GM18868 (cell line): Measurements from ENCODE around the gene FGFRL1.
"Not testable (repeated sequence)": the region's sequence is repeated elsewhere in the genome, so short reads cannot be mapped to it uniquely, and the experiment has no call there.

Experiments
- ATAC-seq: cut with Tn5 transposase; IDR thresholded peaks from one replicate; pipeline ENCODE4 v1.9.1; 2021; ENCODE audit warnings: mild to moderate bottlenecking, moderate library complexity; ENCODE audit not compliant: unreplicated experiment

The FGFRL1 gene

DNA sequence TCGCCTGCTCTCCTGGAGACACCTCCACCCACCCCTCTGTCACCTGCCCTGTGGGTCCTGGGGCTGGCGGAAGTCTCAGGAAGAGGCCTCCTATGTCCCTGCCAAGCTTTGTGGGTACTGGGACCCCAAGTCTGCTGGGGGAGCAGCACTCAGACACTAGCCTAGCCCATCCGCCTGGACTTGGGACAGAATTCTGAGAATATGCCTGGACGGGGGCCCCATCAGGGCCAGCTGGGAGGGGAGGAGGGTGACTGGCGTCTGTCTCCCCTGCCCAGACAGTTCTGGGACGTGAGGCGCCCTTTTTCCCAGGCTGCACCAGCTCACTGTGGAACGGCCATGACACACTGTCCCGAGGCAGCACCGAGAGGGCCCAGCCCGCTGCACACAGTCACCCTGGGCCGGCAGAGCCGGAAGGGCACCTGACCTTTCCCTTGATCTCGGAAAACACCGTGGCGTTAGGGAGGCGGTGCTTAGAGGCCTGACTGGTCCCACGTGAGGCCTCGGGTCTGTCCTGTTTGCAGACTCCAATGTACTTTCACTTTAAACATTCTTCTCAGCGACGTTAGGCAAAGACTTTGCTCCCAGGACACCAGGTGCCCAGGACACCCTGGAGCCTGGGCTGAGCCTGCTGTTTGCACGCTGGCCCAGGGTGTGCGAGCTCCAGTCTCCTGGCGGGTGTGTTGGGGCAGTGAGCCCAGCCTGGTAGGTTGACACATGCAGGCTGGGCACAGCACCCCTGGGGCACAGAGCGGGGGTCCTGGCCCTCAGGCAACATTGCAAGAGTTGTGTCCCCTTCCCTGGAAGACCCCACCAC is 18.9 kb upstream of the FGFRL1 start:
- no peak for ATAC-seq

DNA sequence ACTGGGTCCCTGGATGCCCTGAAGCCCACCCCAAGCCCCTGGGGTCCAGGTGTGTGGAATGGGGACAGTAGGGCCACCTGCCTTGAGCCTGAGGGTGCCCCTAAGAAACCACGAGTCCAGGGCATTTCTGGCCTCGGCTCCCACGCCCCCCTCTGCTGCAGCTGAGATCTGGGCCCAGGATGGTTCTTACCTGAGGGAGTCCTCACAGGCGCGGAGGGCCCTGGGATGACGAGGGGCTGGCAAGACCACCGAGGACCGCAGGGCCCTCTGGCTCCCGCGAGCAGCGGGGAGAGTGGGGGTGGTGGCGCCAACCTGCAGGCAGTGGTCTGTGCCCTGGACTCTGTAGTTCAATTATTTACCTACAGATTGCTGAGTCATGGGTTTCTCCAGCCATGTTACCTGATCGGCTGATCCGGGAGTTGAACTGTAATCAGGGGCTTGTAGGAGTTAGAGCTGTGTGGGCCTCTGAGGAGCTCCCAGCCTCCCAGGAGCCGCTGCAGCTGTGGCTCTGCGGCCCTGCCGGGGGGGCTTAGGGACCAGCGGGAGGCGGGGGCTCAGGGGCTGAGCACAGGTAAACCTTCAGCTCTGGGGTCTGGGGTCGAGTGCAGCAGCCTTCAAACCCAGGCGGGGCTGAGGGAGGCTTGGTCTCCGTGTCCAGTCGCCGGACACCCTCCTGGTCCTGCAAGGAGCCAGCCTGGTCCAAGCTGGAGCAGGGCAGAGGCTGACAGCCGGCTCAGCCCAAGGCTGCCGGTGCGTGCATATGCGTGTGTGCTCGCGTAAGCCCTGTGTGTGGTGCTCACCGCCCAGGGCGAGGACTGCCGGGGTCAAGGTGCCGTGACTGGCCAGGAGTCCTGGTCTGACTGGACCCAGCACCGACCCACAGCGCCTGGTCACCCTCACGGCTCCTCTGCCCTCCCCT is 18.1 kb upstream of the FGFRL1 start, which contains the start of gene SLC26A1:
Gene SLC26A1, minus strand, starts transcription at position 294 of the 919 bp plus-strand sequence. CDS start 1,701 bp downstream, outside the sequence.
- ATAC-seq = no peak

DNA sequence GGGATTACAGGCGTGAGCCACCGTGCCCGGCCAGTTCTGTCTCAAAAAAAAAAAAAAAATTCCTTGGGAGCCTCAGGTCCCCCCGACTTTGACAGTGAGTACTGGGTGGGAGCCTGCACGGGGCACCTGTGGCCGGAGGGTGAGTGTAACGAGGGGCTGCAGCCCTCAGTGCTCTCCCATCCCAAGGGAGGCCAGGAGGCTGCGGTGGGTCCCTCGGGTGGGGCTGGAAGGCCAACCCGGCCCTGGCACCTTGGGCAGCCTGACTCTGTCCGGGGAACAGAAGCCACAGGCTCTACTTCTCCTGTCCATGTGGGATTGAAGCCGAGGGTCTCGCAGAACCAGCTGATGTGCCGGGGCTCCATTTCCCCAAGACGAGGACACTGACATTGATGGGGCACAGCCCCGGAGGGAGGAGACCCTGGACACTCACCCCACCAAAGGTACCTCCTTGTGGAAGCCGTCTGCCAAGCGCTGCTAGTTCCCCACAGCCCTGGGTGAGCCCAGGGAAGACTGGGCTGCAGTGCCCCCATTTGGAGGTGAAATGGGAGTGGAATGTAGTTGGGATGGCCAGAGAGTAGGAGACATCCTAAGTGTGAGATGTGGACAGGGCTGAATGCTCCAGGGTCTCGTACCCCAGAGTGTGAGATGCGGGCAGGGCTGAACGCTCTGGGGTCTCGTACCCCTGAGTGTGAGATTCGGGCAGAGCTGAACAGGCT is 16.0 kb upstream of the FGFRL1 start:
- ATAC-seq = no peak

DNA sequence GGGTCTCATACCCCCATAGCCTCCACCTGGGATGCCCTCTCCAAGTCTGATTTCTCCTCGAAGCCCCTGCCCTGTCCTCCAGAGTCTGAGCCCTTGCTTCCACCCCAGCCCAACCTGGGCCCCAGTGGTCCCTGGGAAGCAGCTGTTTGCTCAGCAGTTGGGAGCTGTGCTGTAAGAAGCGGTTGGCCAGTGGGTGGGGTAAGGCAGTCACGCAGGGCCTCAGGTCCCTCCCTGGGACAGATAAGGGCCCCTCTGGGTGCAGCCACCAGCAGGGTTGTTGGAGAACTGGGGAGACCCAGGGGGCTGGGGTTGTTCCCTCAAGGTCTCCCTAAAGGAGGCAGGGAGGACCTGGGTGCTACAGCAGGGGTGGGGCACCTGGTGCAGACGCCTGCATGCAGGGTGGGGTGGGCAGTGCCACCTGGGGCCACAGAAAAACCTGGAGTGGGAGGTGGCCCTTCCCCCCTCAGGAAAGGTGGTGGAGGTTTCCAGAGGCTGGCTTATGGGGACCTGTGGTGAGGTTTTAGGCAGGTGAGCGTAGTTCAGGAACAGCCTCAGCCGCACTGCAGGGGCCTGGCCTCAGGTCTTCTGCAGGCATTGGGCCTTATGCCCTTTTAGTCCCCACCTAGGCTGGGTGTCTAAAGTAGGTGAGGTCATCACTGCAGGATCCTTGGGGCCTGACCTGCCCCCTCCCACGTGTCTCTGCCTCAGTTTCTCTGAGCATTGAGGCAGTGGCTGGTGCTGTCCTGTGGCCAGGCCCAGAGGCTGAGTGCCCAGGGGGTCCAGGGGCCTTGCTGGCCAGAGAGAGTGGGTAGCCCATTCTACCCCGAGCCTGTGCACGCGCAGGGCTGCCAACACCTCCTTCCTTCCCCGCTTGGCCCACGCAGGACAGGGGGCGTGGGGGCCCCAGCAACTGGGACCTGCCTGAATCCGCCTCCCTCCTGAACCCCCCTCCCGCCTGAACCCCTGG is 15.1 kb upstream of the FGFRL1 start:
- ATAC-seq = no peak

DNA sequence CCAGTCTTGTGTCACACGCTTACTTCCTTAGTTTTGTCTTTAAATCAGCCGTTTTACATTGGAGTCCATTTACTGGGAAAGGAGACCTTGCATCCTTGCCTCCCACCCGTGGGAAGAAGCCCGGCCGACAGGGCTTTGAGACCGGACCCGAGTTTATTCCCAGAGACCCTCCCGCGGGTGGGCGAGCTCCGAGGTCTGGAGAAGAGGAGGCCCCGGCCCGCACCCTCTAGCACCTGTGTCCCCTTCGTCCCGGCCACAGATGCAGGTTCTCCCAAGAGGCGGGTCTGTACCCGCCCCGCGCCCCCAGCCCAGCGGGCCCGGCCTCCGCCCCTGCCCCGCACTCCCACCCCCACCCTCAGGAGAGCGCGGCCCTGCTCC is 14.4 kb upstream of the FGFRL1 start:
- ATAC-seq = no peak

DNA sequence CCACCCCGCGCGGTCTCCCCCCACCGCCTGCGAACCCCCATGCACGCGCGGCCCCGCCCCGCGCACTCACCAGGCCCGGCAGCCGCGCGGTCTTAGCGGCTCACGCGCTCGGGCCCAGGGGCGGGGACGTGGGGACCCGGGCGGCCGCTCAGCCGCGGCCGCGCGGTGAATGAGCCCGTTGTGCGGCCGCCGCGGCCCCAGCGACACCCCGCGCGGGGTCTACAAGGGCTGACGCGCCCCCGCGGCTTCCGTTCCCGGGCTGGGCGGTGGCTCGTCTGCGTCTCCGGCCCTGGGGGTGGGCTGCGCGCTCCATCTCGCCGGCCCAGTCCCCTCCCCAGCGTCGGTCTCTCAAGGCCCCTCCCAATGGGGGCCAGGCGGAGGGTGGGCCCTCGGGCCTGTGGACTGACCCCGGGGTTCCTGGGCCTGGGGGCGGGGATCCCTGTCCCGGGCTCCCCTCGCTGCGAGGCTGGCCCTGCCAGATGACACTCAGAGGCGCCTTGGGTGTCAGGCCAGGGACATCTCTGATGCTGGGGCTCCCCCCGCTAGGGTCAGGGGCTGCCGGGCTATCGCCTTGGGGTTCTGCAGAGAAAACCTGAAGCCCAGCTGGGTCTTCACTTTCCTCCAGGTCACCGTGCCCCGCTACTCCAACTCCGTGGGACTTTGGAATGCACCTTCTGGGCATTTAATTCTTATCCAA is 13.9 kb upstream of the FGFRL1 start:
- ATAC-seq = no peak

DNA sequence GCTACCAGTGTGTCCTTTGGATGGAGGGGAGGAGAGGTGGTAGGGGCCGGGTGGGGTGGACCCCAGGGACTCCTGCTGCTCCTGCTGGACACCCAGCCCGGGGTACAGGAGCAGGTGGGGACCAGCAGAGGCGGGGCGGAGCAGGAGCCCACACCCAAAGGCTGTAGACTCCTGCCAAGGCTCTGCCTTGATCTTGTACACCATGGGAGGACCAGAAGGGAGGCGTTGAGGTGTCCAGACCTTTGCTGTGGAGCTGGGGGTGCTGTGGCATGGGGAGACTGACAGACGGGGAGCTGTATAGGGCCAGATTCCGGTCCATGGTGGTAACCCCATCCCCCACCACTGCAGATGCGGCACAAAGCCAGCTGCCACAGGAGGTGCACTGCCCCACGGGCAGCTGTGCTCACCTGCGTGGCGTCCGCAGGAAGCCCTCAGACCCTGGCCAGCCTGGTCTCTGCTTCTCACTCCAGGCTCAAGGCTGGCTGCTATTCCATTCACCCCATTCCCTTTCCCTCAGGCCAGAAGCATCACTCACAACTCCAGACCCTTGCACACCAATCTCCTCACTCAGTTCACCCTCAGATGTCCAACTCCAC is 13.2 kb upstream of the FGFRL1 start:
- no peak for ATAC-seq

DNA sequence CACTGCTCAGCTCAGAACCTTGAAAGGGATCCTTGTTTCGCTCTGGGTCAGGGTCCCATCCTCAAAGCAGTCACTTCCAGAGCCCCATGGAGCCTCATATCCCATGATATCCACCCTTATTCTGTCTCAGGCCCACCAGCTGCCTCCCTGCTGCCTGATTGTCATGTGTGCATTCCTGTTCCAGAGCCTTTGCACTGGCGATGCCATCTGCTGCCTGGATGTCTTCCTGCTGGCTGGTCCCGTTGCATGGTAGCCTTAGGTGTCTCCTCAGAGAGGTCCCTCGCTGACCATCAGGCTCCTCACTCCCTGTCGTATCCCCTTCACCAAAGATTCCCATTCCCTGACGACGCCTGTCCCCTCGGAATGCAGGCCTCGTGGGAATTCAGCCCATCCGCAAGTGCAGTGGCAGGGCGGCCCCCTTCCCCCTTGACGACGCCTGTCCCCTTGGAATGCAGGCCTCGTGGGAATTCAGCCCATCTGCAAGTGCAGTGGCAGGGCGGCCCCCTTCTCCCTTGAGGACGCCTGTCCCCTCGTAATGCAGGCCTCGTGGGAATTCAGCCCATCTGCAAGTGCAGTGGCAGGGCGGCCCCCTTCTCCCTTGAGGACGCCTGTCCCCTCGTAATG is 12.1 kb upstream of the FGFRL1 start:
- not testable (repeated sequence) for ATAC-seq

DNA sequence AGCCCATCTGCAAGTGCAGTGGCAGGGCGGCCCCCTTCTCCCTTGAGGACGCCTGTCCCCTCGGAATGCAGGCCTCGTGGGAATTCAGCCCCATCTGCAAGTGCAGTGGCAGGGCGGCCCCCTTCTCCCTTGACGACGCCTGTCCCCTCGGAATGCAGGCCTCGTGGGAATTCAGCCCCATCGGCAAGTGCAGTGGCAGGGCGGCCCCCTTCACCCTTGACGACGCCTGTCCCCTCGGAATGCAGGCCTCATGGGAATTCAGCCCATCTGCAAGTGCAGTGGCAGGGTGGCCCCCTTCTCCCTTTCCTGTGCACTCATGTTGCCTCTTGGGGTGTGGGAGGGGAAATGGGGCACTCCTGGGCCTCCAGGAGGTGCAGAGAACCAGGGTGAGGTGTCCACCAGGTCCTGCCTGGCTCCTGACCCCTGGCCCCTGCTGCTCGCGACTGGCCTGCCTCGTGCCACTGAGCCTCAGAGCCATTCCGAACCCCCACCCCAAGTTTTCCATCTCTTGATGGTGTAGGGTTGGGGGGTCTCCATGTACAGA is 11.5 kb upstream of the FGFRL1 start:
- no peak for ATAC-seq

DNA sequence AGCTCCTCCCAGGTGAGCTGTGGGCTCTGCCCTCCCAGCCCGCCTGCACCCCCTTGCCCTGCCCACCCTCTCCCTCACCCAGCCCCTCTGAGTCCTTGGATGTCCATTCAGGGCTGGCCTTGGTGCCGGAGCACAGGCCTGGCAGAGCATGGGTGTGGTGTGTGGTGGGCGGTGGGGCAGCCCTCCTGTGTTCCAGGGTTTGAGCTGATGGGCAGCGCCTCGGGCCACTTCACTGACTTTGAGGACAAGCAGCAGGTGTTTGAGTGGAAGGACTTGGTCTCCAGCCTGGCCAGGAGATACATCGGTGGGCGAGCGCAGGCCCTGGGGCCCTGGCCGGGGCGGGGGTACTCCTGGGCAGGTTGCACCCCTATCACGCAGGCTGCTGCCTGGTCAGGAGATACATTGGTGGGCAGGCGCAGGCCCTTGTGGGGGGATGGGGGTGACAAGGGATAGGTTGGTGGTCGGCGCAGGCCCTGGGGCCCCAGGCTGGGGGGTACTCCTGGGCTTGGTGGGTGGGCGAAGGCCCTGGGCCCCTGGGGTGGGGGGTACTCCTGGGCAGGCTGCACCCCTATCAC is 10.7 kb upstream of the FGFRL1 start:
- ATAC-seq = no peak

DNA sequence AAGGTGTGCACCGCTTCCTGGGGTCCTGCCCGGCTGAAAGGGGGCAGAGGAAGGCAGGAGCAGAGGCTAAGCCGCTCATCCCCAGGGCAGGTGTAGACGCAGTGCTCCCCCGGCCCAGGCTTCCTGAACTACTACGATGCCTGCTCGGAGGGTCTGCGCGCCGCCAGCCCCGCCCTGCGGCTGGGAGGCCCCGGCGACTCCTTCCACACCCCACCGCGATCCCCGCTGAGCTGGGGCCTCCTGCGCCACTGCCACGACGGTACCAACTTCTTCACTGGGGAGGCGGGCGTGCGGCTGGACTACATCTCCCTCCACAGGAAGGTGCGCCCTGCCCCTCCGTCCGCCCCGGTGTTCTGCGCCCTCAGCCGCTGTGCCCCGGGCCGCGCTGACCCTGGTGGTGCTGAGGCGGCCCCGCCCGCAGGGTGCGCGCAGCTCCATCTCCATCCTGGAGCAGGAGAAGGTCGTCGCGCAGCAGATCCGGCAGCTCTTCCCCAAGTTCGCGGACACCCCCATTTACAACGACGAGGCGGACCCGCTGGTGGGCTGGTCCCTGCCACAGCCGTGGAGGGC is 9.8 kb upstream of the FGFRL1 start:
- ATAC-seq = no peak

DNA sequence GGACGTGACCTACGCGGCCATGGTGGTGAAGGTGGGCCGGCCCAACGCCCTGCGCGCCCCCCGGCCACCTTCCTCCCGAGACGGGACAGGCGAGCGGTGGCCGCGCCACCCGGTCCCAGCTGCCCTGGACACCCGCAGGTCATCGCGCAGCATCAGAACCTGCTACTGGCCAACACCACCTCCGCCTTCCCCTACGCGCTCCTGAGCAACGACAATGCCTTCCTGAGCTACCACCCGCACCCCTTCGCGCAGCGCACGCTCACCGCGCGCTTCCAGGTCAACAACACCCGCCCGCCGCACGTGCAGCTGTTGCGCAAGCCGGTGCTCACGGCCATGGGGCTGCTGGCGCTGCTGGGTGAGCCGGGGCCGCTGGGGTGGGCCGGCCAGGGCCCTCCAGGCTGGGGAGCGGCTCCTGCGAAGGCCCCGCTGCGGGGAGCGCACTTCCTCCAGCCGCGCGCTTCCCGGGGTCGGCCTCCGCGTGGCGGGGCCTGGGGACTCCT is 9.2 kb upstream of the FGFRL1 start:
- no peak for ATAC-seq

DNA sequence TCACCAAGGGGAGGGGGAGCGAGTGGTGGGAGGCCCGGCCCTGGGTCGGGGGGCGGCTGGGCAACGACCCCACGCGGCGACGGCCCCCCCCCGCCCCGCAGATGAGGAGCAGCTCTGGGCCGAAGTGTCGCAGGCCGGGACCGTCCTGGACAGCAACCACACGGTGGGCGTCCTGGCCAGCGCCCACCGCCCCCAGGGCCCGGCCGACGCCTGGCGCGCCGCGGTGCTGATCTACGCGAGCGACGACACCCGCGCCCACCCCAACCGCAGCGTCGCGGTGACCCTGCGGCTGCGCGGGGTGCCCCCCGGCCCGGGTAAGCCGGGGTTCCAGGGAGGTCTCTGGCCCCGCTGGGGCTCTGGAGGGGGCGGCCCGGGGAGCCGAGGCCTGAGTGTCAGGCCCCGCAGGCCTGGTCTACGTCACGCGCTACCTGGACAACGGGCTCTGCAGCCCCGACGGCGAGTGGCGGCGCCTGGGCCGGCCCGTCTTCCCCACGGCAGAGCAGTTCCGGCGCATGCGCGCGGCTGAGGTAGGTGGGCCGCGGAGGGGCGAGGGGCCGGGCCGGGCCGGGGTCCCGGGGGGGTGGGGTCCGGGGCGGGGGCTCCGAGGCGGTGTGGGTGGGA is 8.7 kb upstream of the FGFRL1 start:
- no peak for ATAC-seq

DNA sequence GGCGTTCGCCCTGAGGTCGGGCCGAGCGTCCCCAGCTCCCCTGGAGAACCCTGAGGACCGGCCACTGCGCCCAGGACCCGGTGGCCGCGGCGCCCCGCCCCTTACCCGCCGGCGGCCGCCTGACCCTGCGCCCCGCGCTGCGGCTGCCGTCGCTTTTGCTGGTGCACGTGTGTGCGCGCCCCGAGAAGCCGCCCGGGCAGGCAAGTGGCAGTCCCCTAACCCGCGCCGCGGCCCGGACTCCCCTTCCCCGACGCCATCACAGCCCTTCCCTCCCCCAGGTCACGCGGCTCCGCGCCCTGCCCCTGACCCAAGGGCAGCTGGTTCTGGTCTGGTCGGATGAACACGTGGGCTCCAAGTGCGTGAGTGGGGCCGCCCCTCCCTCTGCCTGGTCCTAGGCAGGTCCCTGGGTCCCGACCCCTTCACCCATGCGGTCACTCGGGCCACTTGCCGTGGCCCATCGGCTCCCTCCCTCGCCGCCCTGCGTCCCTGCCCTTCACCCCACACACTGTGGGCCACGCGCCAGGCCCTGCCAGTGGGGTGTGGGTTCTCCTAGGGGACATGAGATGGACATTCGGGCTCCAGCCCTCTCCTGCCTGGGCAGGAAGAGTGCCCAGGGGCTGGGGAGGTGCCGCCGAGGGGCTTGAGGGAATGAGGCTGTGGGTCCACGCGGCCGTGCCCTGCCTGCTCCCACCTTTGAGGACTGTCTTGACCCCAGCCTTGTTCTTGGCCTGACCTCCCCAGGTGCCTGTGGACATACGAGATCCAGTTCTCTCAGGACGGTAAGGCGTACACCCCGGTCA is 8.0 kb upstream of the FGFRL1 start:
- no peak for ATAC-seq

DNA sequence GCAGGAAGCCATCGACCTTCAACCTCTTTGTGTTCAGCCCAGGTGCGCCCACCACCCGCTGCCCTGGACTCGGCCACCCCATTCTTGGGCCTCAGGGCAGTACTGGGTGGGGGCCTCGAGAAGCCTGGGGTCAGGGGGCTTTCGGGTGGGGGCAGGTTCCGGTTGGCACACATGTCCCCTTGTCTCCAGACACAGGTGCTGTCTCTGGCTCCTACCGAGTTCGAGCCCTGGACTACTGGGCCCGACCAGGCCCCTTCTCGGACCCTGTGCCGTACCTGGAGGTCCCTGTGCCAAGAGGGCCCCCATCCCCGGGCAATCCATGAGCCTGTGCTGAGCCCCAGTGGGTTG is 7.4 kb upstream of the FGFRL1 start:
- no peak for ATAC-seq
